HG02763 (cell line): ENCODE measurements around the gene FOXL3.
"Not testable (repeated sequence)": the region's sequence is repeated elsewhere in the genome, so short reads cannot be mapped to it uniquely, and the experiment has no call there.

ENCODE experiments used
- ATAC-seq: cut with Tn5 transposase; IDR thresholded peaks from one replicate; pipeline ENCODE4 v1.9.1; 2021; ENCODE audit warnings: mild to moderate bottlenecking, moderate library complexity; ENCODE audit not compliant: unreplicated experiment

FOXL3 gene

GRCh38 chr7:289756-290553 is at the start of gene FOXL3:
FOXL3 (plus strand) TSS chr7:290170; CDS start chr7:290170, 0 bp downstream.
- ATAC-seq, result no peak

DNA sequence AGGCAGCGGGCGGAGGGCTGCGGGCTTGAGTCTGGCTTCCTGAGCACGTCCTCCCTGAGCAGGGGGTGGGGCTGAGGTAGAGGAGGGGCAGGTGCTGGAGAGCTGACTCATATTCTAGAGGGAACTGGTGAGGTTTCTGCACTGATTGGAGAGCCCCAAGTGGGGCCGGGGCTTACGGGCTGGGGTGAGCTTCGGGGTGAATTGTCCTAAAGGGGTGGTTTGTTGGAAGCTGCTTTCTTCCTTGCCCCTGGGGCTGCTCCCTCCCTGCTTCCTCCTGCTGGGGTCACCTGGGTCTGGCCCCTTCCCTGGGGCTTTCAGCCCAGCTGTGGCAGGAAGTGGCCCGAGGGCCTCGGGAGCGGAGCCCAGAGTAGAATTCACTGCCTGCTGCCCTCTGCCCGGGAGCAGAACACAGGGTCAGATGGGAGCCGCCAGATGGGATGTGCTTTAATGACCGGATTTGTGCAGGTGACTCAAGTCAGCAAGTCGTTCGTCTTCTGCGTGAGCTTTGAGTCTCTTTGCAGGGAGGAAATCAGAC is 49.0 kb upstream of the FOXL3 start:
- ATAC-seq, result no peak

- no peak for ATAC-seq
Observed at GRCh38 chr7:241513-241912, 48.5 kb upstream of the FOXL3 start.

GRCh38 chr7:242826-243579 is 47.0 kb upstream of the FOXL3 start:
- ATAC-seq, result not testable (repeated sequence)

DNA sequence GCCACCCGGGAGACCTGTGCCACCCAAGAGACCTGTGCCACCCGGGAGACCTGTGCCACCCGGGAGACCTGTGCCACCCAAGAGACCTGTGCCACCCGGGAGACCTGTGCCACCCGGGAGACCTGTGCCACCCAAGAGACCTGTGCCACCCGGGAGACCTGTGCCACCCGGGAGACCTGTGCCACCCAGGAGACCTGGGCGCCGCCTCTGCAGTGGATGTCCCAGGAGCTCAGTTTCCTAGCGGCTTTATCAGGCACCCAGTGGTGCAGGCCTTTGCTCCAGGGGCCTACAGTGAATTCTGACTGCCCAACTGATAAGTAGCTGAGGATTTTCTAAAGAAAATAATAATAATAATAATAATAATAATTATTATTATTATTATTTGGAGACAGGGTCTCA is 46.4 kb upstream of the FOXL3 start:
- ATAC-seq, result not testable (repeated sequence)

DNA sequence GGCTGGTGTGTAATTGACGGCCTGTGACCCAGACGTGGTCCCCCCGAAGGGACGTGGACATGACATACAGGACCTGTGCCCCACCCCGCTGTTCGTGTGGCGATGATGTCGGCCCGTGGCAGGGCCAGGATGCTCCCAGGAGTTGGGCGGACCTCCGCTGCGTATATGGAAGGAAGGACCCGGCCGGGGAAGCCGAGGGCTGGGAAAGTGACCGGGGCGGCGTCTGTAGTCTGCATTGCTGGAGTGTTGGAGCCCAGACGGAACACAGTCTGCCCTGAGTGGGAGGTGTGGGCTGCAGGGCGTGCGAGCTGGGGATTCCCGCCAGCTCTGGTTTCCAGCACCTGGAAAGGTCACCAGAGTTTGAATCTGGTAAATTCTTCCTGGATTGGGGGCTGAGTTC is 45.0 kb upstream of the FOXL3 start:
- ATAC-seq, result no peak

- no peak for ATAC-seq
Observed at GRCh38 chr7:245574-246295, 44.2 kb upstream of the FOXL3 start.

DNA sequence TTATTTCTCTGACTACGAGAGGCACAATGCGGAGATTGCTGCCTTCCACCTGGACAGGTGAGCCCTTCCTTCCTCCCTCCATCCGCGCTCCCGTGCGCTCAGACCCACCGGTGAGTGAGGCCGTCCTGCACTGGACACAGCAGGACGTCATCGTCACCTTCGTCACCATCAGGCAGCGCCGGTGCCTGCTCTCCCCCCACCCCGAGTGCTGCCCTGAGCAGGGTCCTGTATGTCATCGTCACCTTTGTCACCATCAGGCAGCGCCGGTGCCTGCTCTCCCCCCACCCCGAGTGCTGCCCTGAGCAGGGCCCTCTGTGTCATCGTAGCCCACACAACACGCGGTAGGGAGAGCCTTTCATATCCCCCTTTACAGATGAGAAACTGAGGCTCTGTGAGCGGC is 43.5 kb upstream of the FOXL3 start:
- ATAC-seq, result no peak

DNA sequence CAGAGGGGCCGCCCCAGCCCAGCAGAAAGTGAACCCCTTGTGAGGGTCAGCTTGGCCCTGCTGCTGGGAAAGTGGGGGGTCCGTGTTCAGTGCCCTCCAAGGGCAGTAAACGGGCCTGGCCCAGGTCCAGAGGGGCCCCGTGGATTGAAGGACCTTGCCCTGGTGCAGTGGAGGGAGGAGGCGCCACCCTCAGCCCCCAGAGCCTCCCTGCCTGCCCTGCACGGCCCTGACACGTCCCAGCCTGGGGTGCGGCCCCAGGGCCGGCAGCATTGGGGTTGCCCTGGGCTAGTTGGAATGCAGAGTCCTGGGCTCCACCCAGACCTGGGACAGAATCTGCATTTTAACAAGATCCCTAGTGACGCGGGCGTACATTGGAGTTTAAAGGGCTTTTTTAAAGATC is 42.8 kb upstream of the FOXL3 start:
- ATAC-seq, result no peak

DNA sequence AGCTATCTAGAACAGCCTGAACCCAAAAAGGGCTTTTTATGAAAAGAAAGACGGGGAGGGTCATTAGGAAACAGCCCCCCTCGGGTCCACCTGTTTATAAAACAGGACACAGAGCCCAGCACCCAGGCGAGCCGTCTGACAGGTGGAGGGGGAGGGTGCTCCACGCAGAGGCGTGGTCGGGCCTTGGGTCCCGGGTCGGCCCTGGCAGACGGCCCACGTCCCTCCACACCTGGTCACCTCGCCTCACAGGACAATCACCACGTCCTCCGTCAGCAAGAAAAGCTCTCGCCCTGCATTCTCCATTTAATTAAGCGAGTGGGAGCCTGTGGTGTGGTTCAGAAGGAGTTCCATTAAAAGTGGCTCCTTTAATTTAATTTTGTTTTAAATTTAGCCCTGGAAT is 42.3 kb upstream of the FOXL3 start:
- ATAC-seq, result no peak

GRCh38 chr7:248732-249435 is 41.1 kb upstream of the FOXL3 start:
- ATAC-seq, result no peak

DNA sequence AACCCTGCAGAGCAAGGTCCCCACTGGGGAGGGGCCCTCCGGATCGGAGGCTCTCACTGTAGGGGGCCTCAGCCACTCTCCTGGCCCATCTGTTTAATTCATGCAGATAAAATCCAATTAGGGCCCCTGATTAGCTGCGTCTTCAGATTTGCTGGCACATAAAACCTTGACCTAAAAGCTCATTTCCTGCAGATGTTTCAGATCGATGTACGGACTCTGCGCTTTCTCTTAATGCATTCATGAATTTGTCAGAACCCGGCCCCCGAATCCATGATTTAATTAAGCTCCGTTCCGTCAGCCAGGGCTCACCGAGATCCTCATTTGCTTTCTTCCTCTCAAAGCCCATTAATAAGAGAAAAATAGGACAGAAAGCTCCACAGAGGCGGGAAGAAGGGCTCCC is 40.0 kb upstream of the FOXL3 start:
- no peak for ATAC-seq

- ATAC-seq, result no peak
Observed at GRCh38 chr7:250523-250922, 39.4 kb upstream of the FOXL3 start.

DNA sequence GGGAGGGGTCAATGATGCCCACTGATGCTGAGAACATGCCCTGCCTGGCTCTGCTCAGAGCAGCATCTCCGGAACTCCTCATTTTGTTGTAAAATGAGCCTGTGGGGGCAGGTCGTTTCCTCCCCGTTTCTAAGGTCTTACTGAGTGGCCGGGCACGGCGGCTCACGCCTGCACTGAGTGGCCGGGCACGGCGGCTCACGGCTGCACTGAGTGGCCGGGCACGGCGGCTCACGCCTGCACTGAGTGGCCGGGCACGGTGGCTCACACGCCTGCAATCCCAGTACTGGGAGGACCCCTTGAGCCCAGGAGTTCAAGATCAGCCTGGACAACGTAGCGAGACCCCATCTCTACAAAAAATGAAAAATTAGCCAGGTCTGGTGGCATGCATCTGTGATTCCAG is 39.0 kb upstream of the FOXL3 start:
- no peak for ATAC-seq

DNA sequence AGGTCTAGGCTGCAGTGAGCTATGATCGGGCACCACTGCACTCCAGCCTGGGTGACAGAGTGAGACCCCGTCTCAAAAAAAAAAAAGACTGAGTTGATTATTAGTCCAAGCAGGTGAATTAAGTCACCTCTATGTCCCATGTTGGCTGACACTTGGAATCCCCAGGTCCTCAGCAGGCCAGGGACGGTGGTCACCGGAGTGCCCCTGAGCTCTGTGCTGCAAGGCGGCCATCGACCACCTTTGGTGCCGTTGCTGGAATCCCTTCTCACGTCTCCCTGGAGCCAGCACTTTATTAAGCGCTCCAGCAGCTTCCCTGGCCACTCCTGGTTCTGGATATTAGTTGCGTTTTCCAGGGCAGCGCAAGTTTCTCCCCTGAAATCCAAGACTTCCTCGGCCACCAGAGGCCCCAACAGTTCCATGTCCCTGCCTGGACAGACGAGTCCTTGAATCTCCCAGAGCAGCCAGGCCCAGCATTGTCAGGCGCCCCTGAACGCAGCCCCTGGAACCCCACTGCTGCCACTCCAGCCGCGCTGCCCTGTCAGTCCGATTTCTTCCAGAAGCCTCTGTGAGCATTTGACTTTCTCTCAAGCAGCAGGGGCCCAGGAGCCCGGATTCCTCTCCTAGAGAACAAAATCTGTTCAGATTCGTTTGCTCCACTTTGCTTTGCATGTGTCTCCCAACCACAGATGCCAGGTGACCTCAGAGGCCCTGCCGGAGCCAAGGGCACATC is 38.4 kb upstream of the FOXL3 start:
- no peak for ATAC-seq

- ATAC-seq, result no peak
Observed at GRCh38 chr7:252216-252965, 37.6 kb upstream of the FOXL3 start.

DNA sequence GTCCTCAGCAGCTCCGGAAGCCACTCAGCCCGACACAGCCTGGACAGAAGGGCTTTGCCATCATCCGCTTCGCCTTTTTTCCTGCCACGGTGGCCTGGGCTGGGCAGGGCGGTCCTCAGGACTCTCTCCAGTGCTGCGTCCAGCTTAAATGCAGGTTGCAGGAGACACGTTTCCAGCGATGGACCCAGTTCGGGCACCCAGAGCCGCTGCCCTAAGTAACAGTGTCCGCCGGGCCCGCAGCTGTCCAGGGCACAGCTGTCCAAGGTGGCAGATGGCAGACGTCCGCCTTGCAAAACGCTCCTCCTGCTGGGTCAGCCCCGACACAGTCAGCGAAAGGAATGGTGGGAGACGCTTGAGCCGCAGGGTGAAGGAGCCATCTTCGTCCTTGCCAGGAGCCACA is 37.0 kb upstream of the FOXL3 start:
- ATAC-seq, result no peak

DNA sequence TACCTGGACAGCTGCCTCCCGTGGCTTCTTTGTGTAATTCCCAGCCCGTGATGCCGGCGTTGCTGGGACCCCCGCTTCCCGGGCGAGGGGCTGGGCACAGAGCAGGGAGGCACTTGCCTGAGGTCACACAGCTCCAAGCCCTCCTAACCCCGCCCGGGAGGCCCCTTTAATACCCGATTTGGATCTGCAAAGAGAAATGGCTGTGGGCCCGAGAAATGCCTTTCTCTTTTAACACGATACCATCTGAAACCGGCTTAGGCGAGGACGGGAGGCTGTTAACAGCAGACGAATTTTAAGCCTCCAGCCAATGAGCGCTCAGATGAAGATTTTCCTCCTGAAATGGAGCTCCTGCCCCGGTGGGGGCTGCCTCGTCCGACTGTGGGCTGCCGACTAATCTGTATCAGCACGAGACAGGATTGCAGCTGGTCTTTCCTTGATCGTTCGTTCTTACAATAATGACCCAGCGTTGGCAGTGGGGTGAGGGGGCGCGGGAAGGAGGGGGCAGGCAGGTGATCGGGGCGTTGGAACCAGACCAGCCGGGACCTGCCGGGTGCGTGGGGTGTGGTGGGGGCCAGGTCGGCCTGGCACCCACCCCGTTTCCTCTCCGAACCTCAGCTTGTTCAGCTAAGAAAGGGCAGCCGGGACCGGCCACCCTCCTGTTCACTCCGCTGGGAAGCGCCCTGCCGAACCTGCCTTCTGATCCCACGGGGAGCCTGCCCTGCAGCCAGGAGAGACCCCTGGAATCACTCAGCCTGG is 36.2 kb upstream of the FOXL3 start:
- ATAC-seq, result no peak
